GM21423 (cell line): Measurements from ENCODE around the gene KIAA1586.
A peak's percentile ranks its signal among the peaks of the same experiment; 100 is the strongest.
"Not testable (repeated sequence)": the region's sequence is repeated elsewhere in the genome, so short reads cannot be mapped to it uniquely, and the experiment has no call there.

ENCODE experiments used
- ATAC-seq: cut with Tn5 transposase; IDR thresholded peaks from one replicate; pipeline ENCODE4 v1.9.1; 2021; ENCODE audit warnings: mild to moderate bottlenecking, moderate library complexity; ENCODE audit not compliant: unreplicated experiment

Gene KIAA1586

DNA sequence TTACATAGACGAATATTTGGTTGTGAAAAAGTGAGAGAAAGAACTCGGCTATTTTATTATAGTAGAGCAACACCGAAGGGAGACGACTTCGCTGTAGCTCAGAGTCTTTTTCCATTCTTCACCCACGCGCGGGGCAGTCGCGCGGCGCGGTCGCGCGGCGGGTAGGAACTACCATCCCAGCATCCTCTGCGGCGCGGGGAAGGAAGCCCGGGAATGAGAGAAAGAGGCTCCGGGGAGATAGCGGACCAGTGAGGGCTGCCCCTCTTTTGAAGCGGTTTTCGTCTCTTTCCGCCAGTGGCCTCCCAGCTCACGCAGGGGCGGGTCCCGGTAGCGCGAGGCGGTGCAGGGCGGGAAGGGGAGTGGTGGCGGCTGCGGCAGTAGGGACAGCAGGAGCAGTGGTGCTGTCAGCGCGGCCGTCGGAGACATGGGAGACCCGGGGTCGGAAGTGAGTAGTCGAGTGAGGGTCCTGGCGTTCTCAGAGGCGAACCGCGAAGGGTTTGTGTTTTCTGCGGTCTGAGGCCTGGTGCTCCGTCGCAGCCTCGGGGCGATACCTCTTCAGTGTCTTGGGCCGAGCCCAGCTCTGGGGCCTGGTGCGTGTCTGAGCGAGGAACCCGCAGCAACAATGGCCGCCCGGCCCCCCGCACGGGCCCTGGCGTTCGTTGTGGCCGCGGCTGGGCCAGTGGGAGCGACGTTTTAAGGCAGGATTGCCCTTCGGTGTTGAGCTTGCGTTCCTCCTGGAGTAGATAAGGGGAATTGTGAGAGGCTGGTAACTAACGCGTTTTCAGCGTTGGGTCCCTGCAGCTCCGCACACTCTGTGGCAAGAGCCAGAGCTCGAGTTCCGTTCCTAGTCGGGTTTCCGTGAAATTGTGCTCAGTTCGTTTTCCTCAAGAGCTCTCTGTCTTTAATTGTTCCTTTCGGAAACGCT lies at the start of gene KIAA1586:
Gene KIAA1586 (plus strand): TSS at position 362 of the 925 bp plus-strand sequence. CDS start 63 bp downstream, at position 425.
- peak; percentile 93 for ATAC-seq

- ATAC-seq: no peak
Measured at GRCh38 chr6:56999049-56999448, 47.4 kb upstream of the KIAA1586 start.

GRCh38 chr6:56999748-57000147 lies 46.7 kb upstream of the KIAA1586 start:
- not testable (repeated sequence) for ATAC-seq

- no peak for ATAC-seq
Measured at GRCh38 chr6:57002197-57002596, 44.3 kb upstream of the KIAA1586 start.

DNA sequence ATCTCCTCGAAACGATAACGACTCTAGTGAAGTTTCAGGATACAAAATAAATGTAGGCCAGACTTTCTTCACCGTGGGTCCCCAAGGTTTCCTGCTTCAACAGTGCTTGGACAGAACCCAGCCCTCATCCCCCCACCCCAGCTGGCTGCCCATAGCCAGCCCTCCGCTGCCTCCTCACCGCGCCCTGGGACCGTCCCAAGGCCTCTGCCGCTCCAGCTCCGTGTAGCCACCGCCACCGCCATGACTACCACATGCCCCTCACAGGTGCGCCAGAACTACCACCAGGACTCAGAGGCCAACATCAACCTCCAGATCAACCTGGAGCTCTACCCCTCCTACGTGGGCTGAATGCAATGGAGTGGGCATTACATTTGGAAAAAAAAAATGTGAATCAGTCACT lies 42.2 kb upstream of the KIAA1586 start:
- no peak for ATAC-seq

GRCh38 chr6:57006101-57006500 lies 40.4 kb upstream of the KIAA1586 start:
- ATAC-seq: no peak

- ATAC-seq: not testable (repeated sequence)
Measured at GRCh38 chr6:57008069-57008468, 38.4 kb upstream of the KIAA1586 start.

- no peak for ATAC-seq
Measured at GRCh38 chr6:57013521-57013926, 33.0 kb upstream of the KIAA1586 start.

DNA sequence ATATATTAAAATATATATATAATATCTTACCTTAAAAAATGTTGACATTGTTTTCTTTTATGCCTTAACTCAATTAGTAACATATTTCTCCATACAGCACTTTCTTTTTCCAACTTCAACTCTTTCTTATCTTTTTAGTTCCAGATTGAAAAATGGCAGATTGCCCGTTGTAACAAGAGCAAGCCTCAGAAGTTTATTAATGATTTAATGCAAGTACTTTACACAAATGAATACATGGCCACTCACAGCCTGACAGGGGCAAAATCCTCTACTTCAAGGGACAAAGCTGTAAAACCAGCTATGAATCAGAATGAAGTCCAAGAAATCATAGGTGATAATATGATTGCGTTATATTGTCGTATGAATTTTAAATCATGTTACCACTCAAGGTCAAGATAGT lies 29.4 kb upstream of the KIAA1586 start:
- ATAC-seq: no peak

- no peak for ATAC-seq
Measured at GRCh38 chr6:57017841-57018240, 28.7 kb upstream of the KIAA1586 start.

DNA sequence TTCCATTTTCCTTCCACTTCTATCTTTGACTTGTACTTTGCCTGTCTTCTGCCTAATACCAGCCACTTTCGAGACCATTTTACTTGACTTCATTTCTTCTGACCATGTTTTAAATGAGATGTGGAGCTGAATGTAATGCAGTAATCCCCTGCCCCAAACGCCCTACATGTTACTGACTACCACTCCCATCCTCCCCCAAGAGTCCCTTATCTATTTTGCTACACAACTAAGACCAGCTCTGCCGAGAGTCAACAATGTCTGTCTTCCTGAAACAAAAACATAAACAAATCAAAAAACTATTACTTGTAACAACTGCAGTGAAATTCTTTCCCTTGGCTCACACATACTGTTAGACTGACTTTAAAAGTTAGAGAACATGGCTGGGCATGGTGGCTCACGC lies 27.1 kb upstream of the KIAA1586 start:
- ATAC-seq: no peak

GRCh38 chr6:57021086-57021720 lies 25.3 kb upstream of the KIAA1586 start:
- ATAC-seq: peak; percentile 67

DNA sequence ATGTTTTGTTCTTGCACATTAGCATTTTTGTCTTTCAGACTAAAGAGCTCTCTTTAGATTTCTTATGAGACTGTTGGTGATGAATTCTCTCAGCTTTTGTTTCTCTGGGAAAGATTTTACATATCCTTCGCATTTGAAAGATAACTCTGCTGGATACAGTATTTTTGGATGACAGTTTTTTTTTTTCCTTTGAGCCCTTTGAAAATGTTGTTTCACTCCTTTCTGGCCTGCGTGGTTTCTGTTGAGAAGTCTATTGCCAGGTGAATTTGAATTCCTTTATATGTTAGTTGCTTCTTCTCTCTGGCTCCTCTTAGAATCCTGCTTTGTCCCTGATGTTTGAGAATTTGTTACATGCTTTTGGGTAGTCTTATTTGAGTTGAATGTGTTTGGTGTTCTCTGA lies 22.2 kb upstream of the KIAA1586 start:
- no peak for ATAC-seq

GRCh38 chr6:57024775-57025174 lies 21.7 kb upstream of the KIAA1586 start:
- no peak for ATAC-seq

DNA sequence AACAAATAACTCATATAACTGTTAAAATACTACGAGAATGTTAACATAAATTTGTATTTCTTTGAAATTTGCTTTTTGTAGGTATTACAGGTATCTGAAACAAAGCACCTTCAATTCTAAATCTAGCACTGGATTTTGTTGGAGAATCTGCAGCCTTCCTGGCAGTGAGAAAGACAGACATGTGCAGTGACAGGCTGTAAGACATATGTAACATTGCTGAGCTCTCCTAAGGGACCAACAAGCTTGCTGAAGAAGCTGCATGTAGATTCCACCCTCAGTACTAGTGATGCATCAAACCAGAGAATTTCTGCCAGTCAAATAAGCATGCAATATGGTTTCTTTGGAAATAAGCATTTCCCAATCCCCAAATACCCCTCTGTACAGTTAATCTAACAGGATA lies 20.5 kb upstream of the KIAA1586 start:
- no peak for ATAC-seq

- no peak for ATAC-seq
Measured at GRCh38 chr6:57027301-57027700, 19.2 kb upstream of the KIAA1586 start.

- no peak for ATAC-seq
Measured at GRCh38 chr6:57029213-57029612, 17.3 kb upstream of the KIAA1586 start.

- no peak for ATAC-seq
Measured at GRCh38 chr6:57033228-57033627, 13.3 kb upstream of the KIAA1586 start.

GRCh38 chr6:57035549-57035948 lies 10.9 kb upstream of the KIAA1586 start:
- no peak for ATAC-seq

DNA sequence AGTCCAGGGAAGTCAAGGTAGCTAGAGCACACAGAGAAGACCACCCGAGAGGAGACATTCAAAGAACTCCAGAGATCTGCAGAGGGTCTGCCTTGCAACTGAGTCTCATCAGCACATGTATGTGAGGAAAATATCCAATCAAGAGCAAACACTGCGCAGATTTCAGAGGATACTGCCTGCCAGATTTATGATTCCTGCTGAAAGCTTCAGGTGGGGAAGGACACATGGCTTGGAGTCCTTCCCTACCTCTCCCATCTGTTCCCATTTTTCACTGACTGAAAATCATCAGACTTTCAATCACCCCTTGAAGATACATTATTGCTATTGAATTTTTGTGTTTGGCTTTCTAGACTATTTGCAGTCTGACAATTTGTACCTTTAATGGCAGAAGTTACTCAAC lies 7.6 kb upstream of the KIAA1586 start:
- ATAC-seq: no peak

GRCh38 chr6:57040011-57040410 lies 6.5 kb upstream of the KIAA1586 start:
- ATAC-seq: no peak

DNA sequence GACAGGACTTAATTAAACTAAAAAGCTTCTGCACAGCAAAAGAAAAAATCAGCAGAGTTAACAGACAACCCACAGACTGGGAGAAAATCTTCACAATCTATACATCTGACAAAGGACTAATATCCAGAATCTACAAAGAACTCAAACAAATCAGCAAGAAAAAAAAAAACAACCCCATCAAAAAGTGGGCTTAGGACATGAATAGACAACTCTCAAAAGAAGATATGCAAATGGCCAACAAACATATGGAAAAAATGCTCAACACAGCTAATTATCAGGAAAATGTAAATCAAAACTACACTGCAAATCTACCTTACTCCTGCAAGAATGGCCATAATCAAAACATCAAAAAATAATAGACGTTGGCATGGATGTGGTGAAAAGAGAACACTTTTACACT lies 2.4 kb upstream of the KIAA1586 start:
- not testable (repeated sequence) for ATAC-seq
